Endothelial cell of umbilical vein (primary cell): ENCODE results near the gene DOCK8. TPM values are rescaled to one million over a fixed set of nuclear protein-coding genes. Genes with fewer than 3 reads are reported as not detected.

Source experiments
- BruUV-seq: library from RNA; stranded (reverse); fragments of 400-500 nt; replicated peaks from 2 replicates; lab custom pipeline; 2021; lab: Mats Ljungman, UMichigan
- CTCF ChIA-PET: fragments of 300-600, 350-600 bp; sonication (Branson Sonifier 250); formaldehyde crosslinking; loops from one replicate; lab custom pipeline; 2021; ENCODE audit warnings: antibody characterized with exemption, inconsistent platforms; lab: Charles Lee
- POLR2A ChIA-PET: fragments of 300-600, 350-600 bp; sonication (Branson Sonifier 250); formaldehyde crosslinking; loops from one replicate; lab custom pipeline; 2021; ENCODE audit warnings: antibody characterized with exemption, inconsistent platforms; lab: Charles Lee
- DNase-seq: peaks from one replicate; pipeline ENCODE4 v3.0.0-alpha.2; 2011; ENCODE audit warnings: low read depth, low spot score
- FAIRE-seq: peaks from 2 replicates; lab custom pipeline; 2011; peaks lifted over from hg19 to GRCh38; lab: Jason Lieb, UNC
- H2AFZ ChIP-seq: 2 replicates; pipeline ENCODE4 v1.6.0; 2012; ENCODE audit warnings: low read depth, low read length, control low read depth, inconsistent platforms
- H3K27ac ChIP-seq: 2 replicates; pipeline ENCODE4 v1.5.1; 2011; ENCODE audit warnings: low read depth, mild to moderate bottlenecking, control low read depth, low read length, moderate library complexity; ENCODE audit not compliant: insufficient read depth
- H3K27me3 ChIP-seq, 2 experiments: 2 replicates each; pipeline versions ENCODE4 v1.6.0 to v1.6.1; 2011; ENCODE audit warnings: low read length in 2 of 2, mixed read lengths in 1 of 2; ENCODE audit not compliant: control insufficient read depth in 2 of 2, insufficient read depth in 2 of 2
- H3K36me3 ChIP-seq, 2 experiments: 2 replicates in 1 of 2; 3 replicates in 1 of 2; pipeline ENCODE4 v1.5.1; 2011; ENCODE audit warnings: low read length in 2 of 2, mild to moderate bottlenecking in 1 of 2, moderate library complexity in 1 of 2; ENCODE audit not compliant: control insufficient read depth in 2 of 2, insufficient read depth in 2 of 2; ENCODE audit errors: extremely low read depth in 1 of 2
- H3K4me1 ChIP-seq: 3 replicates; pipeline ENCODE4 v1.5.1; 2011; ENCODE audit warnings: mild to moderate bottlenecking, low read length; ENCODE audit not compliant: control insufficient read depth, insufficient read depth; ENCODE audit errors: extremely low read depth
- H3K4me2 ChIP-seq: 2 replicates; pipeline ENCODE4 v1.6.1; 2011; ENCODE audit warnings: low read length, control low read depth, mixed read lengths; ENCODE audit not compliant: insufficient read depth
- H3K4me3 ChIP-seq, 3 experiments: fragments of 200-600 bp in 1 of 3; sonication (generic), shearing (Covaris generic) in 1 of 3; replicated peaks in 1 of 3; 2 replicates each; pipeline ENCODE4 v1.5.1; 2011 to 2016; ENCODE audit warnings: control low read depth in 3 of 3, low read length in 3 of 3, mild to moderate bottlenecking in 2 of 3, inconsistent platforms in 1 of 3, low read depth in 1 of 3, moderate library complexity in 1 of 3; ENCODE audit not compliant: insufficient read depth in 1 of 3
- H3K79me2 ChIP-seq: 2 replicates; pipeline ENCODE4 v1.6.0; 2012; ENCODE audit warnings: low read length, inconsistent platforms; ENCODE audit not compliant: control insufficient read depth, insufficient read depth
- H3K9ac ChIP-seq: replicated peaks from 2 replicates; pipeline ENCODE3; 2011; ENCODE audit warnings: low read length, control low read depth; ENCODE audit not compliant: insufficient read depth; ENCODE audit errors: extremely low read depth
- H3K9me1 ChIP-seq: replicated peaks from 3 replicates; pipeline ENCODE4 v1.6.0; 2011; ENCODE audit warnings: mild to moderate bottlenecking, low read length; ENCODE audit not compliant: control insufficient read depth, insufficient read depth; ENCODE audit errors: extremely low read depth
- H3K9me3 ChIP-seq: replicated peaks from 2 replicates; pipeline ENCODE4 v1.5.1; 2012; ENCODE audit warnings: low read length, inconsistent platforms; ENCODE audit not compliant: control insufficient read depth, insufficient read depth
- H4K20me1 ChIP-seq: replicated peaks from 2 replicates; pipeline ENCODE3; 2011; ENCODE audit warnings: mild to moderate bottlenecking, low read length; ENCODE audit not compliant: control insufficient read depth, insufficient read depth; ENCODE audit errors: extremely low read depth
- CTCF ChIP-seq, 2 donors: IDR thresholded peaks; 1 replicate in 1 of 2; 2 replicates in 1 of 2; pipeline ENCODE4 v1.5.1; 2011; ENCODE audit warnings: low read length in 2 of 2, mild to moderate bottlenecking in 2 of 2, moderate library complexity in 2 of 2, control low read depth in 1 of 2, inconsistent platforms in 1 of 2, low read depth in 1 of 2; ENCODE audit not compliant: insufficient read depth in 1 of 2; ENCODE audit errors: extremely low read depth in 1 of 2
- EZH2 ChIP-seq: IDR thresholded peaks from 2 replicates; pipeline ENCODE4 v1.6.1; 2012; ENCODE audit warnings: borderline replicate concordance, low read depth, mild to moderate bottlenecking, moderate library complexity, low read length, inconsistent platforms; ENCODE audit not compliant: severe bottlenecking
- FOS ChIP-seq: IDR thresholded peaks from 2 replicates; pipeline ENCODE4 v1.6.1; 2011; ENCODE audit warnings: mild to moderate bottlenecking, low read length, moderate library complexity, borderline replicate concordance; ENCODE audit not compliant: insufficient read depth
- GATA2 ChIP-seq: IDR thresholded peaks from 2 replicates; pipeline ENCODE4 v1.7.0; 2011; ENCODE audit warnings: low read depth, mild to moderate bottlenecking, moderate library complexity, mixed read lengths, low read length; ENCODE audit not compliant: insufficient read length, insufficient read depth
- JUN ChIP-seq: IDR thresholded peaks from 2 replicates; pipeline ENCODE4 v1.6.1; 2011; ENCODE audit warnings: borderline replicate concordance, low read depth; ENCODE audit not compliant: insufficient read length, insufficient read depth
- MAX ChIP-seq: IDR thresholded peaks from 2 replicates; pipeline ENCODE4 v1.6.1; 2011; ENCODE audit not compliant: insufficient read depth, insufficient read length
- MYC ChIP-seq: IDR thresholded peaks from one replicate; pipeline ENCODE4 v1.6.1; 2011; ENCODE audit warnings: mild to moderate bottlenecking, low read depth, low read length
- POLR2A ChIP-seq: IDR thresholded peaks from 2 replicates; pipeline ENCODE4 v1.6.1; 2012; ENCODE audit warnings: low read depth, mild to moderate bottlenecking, control low read depth, low read length
- POLR2AphosphoS5 ChIP-seq: IDR thresholded peaks from 2 replicates; pipeline ENCODE4 v1.6.1; 2012; ENCODE audit warnings: low read depth, mild to moderate bottlenecking, control low read depth, low read length, moderate library complexity; ENCODE audit not compliant: insufficient read depth
- dilution Hi-C: fragments of 300-500 bp; cut with MboI; formaldehyde crosslinking; loops from one replicate; pipeline ENCODE4 v1.15.0; 2019; ENCODE audit warnings: low sequenced_read_pairs; ENCODE audit not compliant: extremely low pct_ligation_motif_present
- intact Hi-C: fragments of 100-400 bp; cut with micrococcal nuclease; formaldehyde crosslinking; loops from one replicate; pipeline ENCODE4 v1.10.0; 2022
- polyA plus RNA-seq, 4 experiments: library from polyadenylated mRNA; depleted of rRNA in 3 of 4; stranded (reverse) in 3 of 4; unstranded in 1 of 4; fragments of >200 nt; gene quantifications; 2 replicates each; pipeline versions ENCODE4 v1.2.1 to v1.2.3, GENCODE V29; 2011 to 2012; ENCODE audit warnings: missing spikeins in 1 of 4
- total RNA-seq: library from RNA; stranded (reverse); gene quantifications from 2 replicates; pipeline ENCODE4 v1.2.3, GENCODE V29; 2021

Gene DOCK8
- total and polyA plus RNA-seq, 2 donors (not counting 3 experiments of a cell fraction or from before 2014, with no cell fraction given) = 0.54 to 1.3 TPM

DNA sequence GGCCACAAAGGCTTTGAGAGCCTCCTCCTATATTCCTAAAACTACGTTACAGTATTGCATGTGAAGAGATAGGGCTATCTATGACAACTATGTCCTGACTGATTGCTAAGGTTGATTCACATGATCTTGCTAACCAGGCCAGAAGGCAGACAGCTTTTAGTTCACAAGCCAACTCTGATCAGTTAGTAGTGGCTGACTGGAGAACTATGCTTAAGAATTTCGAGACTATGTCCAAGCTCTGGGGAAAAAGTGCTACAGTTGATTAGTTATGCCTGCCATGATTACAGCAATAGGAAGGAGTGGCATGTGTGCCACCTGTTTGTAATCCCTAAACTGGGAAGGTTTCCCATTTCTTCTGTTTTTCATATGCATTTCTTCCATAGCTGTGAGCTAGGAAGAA lies 223.4 kb downstream of the DOCK8 start:
- ChIA-PET CTCF (interaction anchor here (1.1 kb wide), 1 partner anchor 10 kb away, joined by 3 read pairs; no protein-coding TSS in a partner anchor), POLR2A (no interaction called here)
- Histone ChIP-seq H3K27me3 (no peaks in the 10 kb centered on the region), H4K20me1 (no peaks in the 10 kb centered on the region), H3K4me1 (no peaks in the 10 kb centered on the region), H2AFZ (no peak overlapping the region), H3K4me3 (no peak overlapping the region), H3K27ac (no peak overlapping the region), H3K36me3 (no peaks in the 10 kb centered on the region), H3K9me1 (no peaks in the 10 kb centered on the region), H3K9me3 (no peaks in the 10 kb centered on the region), H3K9ac (no peak overlapping the region), H3K4me2 (no peak overlapping the region), H3K79me2 (no peaks in the 10 kb centered on the region)
- dilution Hi-C loops (no loop called here), intact Hi-C loops (no loop called here)
- TF ChIP-seq MAX (no peak), FOS (no peak), GATA2 (no peak)
- no TSS peak for BruUV-seq
- FAIRE-seq (no peak), DNase-seq (no peak)

DNA sequence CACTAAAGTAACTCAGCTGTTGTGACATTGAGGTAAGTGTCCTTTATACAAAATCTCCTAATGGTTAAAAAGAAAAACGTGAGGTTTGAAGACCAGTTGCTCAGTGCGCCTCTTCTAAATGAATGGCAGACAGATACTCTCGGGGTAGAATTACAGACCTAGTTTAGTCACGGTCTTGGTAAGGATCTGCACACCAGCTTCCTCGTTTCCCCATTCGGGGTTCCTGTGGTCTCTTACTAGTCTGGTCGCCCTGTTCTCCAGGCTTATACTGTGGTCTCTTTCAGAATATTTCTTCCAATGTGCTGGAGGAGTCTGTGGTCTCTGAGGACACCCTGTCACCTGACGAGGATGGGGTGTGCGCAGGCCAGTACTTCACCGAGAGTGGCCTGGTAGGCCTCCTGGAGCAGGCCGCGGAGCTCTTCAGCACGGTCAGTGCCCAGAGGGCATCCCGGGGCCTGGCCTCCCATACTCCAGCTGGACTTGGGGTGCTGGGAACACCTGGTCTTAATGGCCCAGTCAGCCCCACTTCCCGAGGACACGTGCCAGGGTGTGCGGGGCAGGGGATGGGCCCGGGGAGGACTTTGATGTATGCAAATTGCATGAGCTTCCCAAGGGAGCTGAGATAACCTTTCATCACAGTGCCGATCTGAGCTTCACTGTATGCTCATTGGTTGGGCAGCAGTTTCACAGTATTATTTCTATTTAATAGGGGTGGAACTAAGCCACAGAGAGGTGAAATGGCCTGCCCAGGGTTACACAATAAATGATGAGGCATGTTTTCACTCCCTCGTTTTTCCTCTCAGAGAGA lies 224.5 kb downstream of the DOCK8 start:
- Histone ChIP-seq H3K4me1 (no peaks in the 10 kb centered on the region), H3K27me3 (no peaks in the 10 kb centered on the region), H3K9me3 (no peaks in the 10 kb centered on the region), H2AFZ (no peak overlapping the region), H3K79me2 (no peaks in the 10 kb centered on the region), H3K27ac (no peak overlapping the region), H3K9ac (no peak overlapping the region), H4K20me1 (no peaks in the 10 kb centered on the region), H3K36me3 (no peaks in the 10 kb centered on the region), H3K4me2 (no peak overlapping the region), H3K9me1 (no peaks in the 10 kb centered on the region), H3K4me3 (no peak overlapping the region)
- FAIRE-seq (no peak), DNase-seq (no peak)
- intact Hi-C loops = no loop called here
- CTCF ChIA-PET = no interaction called here
- dilution Hi-C loops = no loop called here
- BruUV-seq = no TSS peak
- TF ChIP-seq EZH2 (no peak), GATA2 (no peak), MAX (no peak), MYC (no peak), FOS (no peak), POLR2AphosphoS5 (no peak), CTCF (IDR thresholded peaks at IDR 0.05; ENCODE audit: extremely low read depth in 1 of 2, insufficient read depth in 1 of 2, low read depth in 1 of 2, low read length in 2 of 2) (no peak), JUN (no peak), POLR2A (no peak)
- POLR2A ChIA-PET = no interaction called here
